ENCODE data around the gene KCNQ1. TPM values are rescaled to one million over a fixed set of nuclear protein-coding genes. Genes with fewer than 3 reads are reported as not detected.
A peak's percentile ranks its signal among the peaks of the same experiment; 100 is the strongest.

The KCNQ1 gene
- total and polyA plus RNA-seq, 2 of the 13 experiments (the other 11 are each of a cell fraction or from before 2014, with no cell fraction given) = 0.02 to 0.08 TPM

GRCh38 chr11:2563213-2564007 lies 118.6 kb downstream of the KCNQ1 start (continued):
- TF ChIP-seq ZNF614 (CRISPR knock-in tag; IDR thresholded peaks at IDR 0.05; ENCODE audit: borderline replicate concordance) = peak; percentile 93
- peak; percentile 46 for TF ChIP-seq POGZ (CRISPR knock-in tag; IDR thresholded peaks at IDR 0.05)
- TF ChIP-seq, protein P1, sequence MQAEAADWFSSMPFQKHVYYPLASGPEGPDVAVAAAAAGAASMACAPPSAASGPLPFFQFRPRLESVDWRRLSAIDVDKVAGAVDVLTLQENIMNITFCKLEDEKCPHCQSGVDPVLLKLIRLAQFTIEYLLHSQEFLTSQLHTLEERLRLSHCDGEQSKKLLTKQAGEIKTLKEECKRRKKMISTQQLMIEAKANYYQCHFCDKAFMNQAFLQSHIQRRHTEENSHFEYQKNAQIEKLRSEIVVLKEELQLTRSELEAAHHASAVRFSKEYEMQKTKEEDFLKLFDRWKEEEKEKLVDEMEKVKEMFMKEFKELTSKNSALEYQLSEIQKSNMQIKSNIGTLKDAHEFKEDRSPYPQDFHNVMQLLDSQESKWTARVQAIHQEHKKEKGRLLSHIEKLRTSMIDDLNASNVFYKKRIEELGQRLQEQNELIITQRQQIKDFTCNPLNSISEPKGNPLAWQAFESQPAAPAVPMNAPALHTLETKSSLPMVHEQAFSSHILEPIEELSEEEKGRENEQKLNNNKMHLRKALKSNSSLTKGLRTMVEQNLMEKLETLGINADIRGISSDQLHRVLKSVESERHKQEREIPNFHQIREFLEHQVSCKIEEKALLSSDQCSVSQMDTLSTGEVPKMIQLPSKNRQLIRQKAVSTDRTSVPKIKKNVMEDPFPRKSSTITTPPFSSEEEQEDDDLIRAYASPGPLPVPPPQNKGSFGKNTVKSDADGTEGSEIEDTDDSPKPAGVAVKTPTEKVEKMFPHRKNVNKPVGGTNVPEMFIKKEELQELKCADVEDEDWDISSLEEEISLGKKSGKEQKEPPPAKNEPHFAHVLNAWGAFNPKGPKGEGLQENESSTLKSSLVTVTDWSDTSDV (CRISPR knock-in tag; IDR thresholded peaks at IDR 0.05) = no peak
- TF ChIP-seq AFF4 (CRISPR knock-in tag; IDR thresholded peaks at IDR 0.05) = peak; percentile 55
- TF ChIP-seq, protein P2, sequence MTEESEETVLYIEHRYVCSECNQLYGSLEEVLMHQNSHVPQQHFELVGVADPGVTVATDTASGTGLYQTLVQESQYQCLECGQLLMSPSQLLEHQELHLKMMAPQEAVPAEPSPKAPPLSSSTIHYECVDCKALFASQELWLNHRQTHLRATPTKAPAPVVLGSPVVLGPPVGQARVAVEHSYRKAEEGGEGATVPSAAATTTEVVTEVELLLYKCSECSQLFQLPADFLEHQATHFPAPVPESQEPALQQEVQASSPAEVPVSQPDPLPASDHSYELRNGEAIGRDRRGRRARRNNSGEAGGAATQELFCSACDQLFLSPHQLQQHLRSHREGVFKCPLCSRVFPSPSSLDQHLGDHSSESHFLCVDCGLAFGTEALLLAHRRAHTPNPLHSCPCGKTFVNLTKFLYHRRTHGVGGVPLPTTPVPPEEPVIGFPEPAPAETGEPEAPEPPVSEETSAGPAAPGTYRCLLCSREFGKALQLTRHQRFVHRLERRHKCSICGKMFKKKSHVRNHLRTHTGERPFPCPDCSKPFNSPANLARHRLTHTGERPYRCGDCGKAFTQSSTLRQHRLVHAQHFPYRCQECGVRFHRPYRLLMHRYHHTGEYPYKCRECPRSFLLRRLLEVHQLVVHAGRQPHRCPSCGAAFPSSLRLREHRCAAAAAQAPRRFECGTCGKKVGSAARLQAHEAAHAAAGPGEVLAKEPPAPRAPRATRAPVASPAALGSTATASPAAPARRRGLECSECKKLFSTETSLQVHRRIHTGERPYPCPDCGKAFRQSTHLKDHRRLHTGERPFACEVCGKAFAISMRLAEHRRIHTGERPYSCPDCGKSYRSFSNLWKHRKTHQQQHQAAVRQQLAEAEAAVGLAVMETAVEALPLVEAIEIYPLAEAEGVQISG (CRISPR knock-in tag; IDR thresholded peaks at IDR 0.05) = peak; percentile 63
- 0 out of 2 replicates have a peak, but pooled peaks have one; percentile 33 for TF ChIP-seq KLF6 (CRISPR knock-in tag; IDR thresholded peaks at IDR 0.05)
- TF ChIP-seq ZBTB26 (CRISPR knock-in tag; IDR thresholded peaks at IDR 0.05; ENCODE audit: borderline replicate concordance) = 0 out of 2 replicates have a peak, but pooled peaks have one; percentile 14
- TF ChIP-seq, protein P3, sequence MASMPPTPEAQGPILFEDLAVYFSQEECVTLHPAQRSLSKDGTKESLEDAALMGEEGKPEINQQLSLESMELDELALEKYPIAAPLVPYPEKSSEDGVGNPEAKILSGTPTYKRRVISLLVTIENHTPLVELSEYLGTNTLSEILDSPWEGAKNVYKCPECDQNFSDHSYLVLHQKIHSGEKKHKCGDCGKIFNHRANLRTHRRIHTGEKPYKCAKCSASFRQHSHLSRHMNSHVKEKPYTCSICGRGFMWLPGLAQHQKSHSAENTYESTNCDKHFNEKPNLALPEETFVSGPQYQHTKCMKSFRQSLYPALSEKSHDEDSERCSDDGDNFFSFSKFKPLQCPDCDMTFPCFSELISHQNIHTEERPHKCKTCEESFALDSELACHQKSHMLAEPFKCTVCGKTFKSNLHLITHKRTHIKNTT (CRISPR knock-in tag; IDR thresholded peaks at IDR 0.05) = no peak
- TF ChIP-seq, protein P4, sequence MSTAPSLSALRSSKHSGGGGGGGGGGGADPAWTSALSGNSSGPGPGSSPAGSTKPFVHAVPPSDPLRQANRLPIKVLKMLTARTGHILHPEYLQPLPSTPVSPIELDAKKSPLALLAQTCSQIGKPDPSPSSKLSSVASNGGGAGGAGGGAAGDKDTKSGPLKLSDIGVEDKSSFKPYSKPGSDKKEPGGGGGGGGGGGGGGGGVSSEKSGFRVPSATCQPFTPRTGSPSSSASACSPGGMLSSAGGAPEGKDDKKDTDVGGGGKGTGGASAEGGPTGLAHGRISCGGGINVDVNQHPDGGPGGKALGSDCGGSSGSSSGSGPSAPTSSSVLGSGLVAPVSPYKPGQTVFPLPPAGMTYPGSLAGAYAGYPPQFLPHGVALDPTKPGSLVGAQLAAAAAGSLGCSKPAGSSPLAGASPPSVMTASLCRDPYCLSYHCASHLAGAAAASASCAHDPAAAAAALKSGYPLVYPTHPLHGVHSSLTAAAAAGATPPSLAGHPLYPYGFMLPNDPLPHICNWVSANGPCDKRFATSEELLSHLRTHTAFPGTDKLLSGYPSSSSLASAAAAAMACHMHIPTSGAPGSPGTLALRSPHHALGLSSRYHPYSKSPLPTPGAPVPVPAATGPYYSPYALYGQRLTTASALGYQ (CRISPR knock-in tag; IDR thresholded peaks at IDR 0.05) = peak; percentile 65; the same call in 1 of the 2 replicates
- peak; percentile 77 for TF ChIP-seq NCOR1 (IDR thresholded peaks at IDR 0.05; ENCODE audit: borderline replicate concordance, low read length)
- TF ChIP-seq ZNF501 (CRISPR knock-in tag; IDR thresholded peaks at IDR 0.05) = peak; percentile 80

All from HepG2 (cell line).